NCI-H82 (cell line): ENCODE results near the gene TUBG1.
A peak's percentile ranks its signal among the peaks of the same experiment; 100 is the strongest.
"Not testable (repeated sequence)": the region's sequence is repeated elsewhere in the genome, so short reads cannot be mapped to it uniquely, and the experiment has no call there.

Source experiments
- DNase-seq: peaks from one replicate; lab custom pipeline; 2025; lab: John Stamatoyannopoulos, UW

The TUBG1 gene

GRCh38 chr17:42579794-42580551 is 29.5 kb upstream of the TUBG1 start:
- DNase-seq = peak; percentile 47

DNA sequence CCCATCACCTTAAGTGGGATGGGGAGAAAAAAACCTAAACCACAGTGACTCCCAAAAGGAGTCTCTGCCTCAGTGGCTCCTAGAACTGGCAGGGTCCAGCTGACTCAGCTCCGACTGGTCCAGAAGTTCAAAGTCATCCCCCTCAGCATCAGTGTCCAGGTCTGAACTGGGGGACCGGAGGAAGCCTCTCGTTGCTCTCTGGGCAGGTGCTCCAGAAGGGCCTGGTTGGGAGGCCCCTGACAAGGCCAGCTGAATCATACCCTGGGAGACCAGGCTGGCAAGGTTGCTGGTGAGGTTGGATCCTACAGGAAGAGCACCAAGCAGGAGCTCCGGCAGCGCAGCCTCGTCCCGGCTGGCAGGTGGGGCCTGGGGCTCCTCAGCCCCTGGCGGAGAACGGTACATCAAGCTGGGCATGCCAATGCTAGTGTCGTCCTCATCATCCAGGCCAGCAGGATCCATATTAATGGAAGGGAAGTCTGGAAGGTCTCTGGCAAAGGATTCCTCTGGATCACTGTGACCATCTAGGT is 27.7 kb upstream of the TUBG1 start:
- no peak for DNase-seq

DNA sequence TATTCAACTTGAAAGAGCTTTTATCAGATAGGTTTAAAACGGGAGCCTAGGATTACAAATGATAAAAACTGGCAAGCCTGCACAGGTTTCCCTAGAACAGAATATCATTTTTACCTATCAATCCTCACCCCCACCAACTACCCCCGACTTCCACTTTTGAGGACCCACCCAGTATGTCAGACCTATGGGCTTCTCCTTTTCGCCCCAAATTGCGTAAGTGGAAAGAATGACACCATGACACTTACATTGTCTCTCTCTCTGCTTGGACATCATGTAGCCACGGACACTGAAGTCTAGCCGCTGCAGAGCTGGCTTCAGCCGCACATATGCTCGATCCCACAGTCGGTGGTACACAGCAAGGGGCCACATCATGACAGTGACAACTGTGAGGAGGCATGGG is 24.6 kb upstream of the TUBG1 start:
- DNase-seq = no peak

GRCh38 chr17:42585353-42585752 is 24.1 kb upstream of the TUBG1 start:
- DNase-seq = no peak

GRCh38 chr17:42586514-42587230 is 22.8 kb upstream of the TUBG1 start:
- DNase-seq = no peak

DNA sequence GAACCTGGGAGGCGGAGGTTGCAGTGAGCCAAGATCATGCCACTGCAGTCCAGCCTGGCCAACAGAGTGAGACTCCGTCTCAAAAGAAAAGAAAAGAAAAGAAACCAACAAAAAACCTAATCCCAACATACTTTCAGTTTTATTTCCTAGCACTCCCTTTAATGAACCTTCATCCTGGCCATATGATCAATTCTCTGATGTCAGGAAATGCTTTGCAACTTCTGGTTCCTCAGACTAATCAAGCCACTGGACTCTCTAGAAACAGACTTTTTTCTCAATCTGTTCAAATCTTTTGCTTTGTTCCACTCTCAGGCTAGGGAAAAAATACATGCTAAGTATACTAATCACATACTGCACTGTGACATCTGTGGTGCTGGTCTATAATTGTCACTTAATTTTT is 18.6 kb upstream of the TUBG1 start:
- no peak for DNase-seq

GRCh38 chr17:42591411-42591810 is 18.1 kb upstream of the TUBG1 start:
- DNase-seq = no peak

GRCh38 chr17:42596386-42596785 is 13.1 kb upstream of the TUBG1 start:
- no peak for DNase-seq

- peak; percentile 43 for DNase-seq
Measured at GRCh38 chr17:42598905-42599304, 10.6 kb upstream of the TUBG1 start.

GRCh38 chr17:42603318-42603717 is 6.2 kb upstream of the TUBG1 start:
- no peak for DNase-seq

DNA sequence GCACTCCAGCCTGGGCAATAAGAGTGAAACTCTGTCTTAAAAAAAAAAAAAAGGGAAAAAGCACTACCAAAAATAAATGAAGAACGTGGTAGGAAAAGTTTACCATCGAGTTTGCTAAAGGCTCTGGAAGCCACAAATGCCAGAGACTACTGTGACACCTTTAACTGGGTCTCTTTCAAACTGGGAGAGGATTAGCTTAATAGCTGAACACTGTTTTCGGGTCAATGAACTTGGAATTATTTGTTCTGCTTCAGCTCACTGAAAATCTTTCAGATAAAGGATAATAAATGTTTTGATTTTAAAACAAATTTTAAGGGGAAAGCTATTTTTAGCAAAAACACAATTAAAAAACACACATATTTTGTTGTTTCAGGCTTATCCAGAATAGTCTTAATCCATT is 1.7 kb upstream of the TUBG1 start:
- DNase-seq = no peak

DNA sequence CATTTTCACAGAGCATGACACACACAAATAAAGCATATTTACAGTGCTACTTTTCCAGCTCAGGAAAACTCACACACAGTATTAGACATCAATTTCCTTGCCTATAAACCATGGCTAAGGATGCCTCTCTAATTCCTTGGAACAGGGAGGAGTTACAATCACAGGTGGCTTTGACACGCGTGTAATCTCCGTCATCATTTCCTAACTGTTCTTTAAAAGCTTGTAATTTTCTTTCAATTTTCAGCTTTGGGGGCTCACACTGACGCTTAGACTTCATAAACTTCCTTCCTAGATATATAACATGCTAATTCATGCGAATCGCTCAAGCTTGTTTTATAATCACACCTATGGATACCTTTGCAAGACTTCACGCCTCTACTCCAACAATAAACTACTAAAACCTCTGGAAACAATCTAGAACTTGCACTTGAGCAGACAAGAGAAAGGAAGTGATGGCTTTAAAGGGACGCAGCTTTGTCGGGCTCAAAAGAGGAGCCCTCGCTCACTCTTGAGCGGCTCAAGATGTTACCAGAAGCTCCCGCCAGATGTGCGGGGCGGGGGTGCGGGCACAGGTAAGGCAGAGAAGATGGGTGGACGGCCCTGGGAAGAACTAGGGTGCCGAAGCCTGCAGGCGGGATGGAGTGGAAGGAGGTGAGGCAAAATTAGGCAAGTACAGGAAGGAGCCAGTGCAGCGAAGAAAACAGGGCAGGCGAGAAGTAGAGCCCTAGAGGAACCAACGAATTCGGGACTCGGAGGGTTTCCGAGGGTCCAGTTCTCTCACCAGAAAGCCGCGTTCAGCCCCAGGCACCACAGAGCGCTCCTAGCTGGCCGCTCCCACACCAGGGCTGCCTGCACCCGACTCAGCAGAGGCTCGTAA is 940 bp upstream of the TUBG1 start:
- peak; percentile 55 for DNase-seq

DNA sequence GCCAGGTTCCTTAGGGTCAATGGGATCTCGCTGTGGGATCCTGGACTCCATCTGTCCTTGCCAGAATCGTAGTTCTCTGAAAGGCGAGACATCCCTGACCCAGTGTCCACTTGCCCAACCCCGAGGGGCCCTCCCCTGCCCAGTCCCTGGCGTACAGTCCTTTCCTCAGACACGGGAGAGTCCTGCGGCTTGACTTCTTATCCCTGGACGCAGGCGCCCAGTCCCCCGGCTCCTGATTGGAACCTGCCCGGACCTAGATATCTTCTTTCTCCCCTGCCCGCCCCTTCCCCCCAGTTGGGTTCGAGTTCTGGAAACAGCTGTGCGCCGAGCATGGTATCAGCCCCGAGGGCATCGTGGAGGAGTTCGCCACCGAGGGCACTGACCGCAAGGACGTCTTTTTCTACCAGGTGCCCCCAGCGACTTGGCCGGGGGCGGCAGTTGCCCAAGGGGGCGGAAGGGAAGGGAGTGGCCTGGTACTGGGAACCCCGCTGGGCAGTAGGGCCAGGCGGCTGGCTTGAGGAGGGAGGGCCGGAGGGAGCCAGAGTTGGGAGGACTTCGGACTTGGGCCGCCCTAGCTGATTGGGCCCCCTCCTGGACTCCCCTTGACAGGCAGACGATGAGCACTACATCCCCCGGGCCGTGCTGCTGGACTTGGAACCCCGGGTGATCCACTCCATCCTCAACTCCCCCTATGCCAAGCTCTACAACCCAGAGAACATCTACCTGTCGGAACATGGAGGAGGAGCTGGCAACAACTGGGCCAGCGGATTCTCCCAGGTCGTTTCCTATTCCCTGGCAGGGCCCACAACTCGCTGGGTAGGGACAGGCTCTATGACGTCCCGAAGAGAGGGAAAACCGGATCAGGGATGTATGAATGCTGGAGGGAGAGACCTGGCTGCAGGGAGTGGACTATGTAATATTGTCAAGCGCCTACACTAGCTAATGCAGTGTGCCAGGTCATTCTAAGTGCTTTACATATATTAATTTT is 625 bp downstream of the TUBG1 start:
- peak; percentile 59 for DNase-seq

- no peak for DNase-seq
Measured at GRCh38 chr17:42612013-42612412, 2.5 kb downstream of the TUBG1 start.

- no peak for DNase-seq
Measured at GRCh38 chr17:42613699-42614295, 4.3 kb downstream of the TUBG1 start.

GRCh38 chr17:42617956-42618431 is 8.5 kb downstream of the TUBG1 start:
- peak; percentile 42 for DNase-seq

DNA sequence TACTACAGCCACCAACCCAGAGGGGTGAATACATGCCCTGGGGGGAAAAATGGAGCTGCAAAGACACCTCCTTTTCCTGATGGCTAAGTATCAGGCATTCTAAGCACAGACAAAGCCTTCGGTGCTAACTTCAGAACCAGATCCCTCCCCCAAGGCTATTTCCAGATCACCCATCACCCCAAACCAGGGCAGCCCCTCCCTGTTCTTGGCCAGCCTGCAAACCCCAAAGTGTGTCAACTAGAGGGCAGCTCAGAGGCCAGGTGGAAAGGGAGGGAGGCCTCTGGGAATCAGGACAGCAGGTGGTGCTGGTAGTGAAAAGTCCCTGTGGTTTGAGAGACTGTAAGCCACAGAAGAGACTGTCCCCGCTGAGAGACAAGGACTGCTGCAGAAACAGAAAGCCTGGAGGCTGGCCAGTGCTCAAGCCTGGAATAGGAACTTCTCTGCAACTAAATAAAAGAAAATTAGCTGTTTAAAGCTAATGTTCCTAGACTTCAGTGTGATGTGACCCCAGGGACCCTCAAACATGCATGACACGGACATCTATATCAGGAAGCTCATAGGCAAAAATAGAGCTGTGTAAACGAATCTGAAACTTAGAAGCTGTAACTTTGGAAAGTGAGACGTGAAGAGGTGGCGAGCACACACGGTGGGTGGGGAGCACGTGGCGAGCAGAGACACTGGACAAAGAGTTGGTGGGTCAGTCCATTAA is 9.1 kb downstream of the TUBG1 start:
- peak; percentile 73 for DNase-seq

- DNase-seq = not testable (repeated sequence)
Measured at GRCh38 chr17:42621987-42622386, 12.5 kb downstream of the TUBG1 start.

DNA sequence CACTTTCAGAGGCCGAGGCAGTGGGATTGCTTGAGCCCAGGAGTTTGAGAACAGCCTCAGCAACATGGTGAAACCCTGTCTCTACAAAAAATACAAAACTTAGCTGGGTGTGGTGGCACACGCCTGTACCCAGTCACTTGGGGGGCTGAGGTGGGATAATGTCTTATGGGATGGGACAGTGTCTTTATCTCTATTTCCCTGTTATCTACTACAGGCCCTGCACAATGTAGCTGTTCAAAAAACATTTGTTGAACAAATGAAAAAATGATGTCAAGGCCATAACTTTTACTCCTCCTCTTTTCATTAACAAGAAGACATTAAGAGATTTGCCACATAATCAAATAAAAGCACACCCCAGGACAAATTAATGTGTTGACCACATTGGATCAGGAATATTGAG is 13.8 kb downstream of the TUBG1 start:
- no peak for DNase-seq
